K562 (cell line): ENCODE measurements around the gene ANKLE1.

ENCODE experiments used
- CREB1 ChIP-seq, 2 experiments: sonication (generic) in 1 of 2; formaldehyde crosslinking in 1 of 2; IDR thresholded peaks; 2 replicates each; pipeline versions ENCODE4 v1.6.1 to v1.8.0; 2012 to 2022; ENCODE audit warnings: inconsistent platforms in 1 of 2, mild to moderate bottlenecking in 1 of 2, missing genetic modification reagents in 1 of 2, moderate library complexity in 1 of 2
- CTCF ChIP-seq, 3 experiments: IDR thresholded peaks in 2 of 3; conservative IDR thresholded peaks in 1 of 3; 2 replicates each; pipeline ENCODE4 v1.5.1; 2011 to 2012; ENCODE audit warnings: low read length in 3 of 3, mild to moderate bottlenecking in 3 of 3, control low read depth in 2 of 3, improper control_type of control experiment in 1 of 3, inconsistent platforms in 1 of 3, low read depth in 1 of 3, mixed read lengths in 1 of 3, moderate library complexity in 1 of 3; ENCODE audit not compliant: insufficient read depth in 2 of 3
- EGR1 ChIP-seq: fragments of 450-650 bp; conservative IDR thresholded peaks from 2 replicates; pipeline ENCODE4 v1.6.1; 2017; ENCODE audit warnings: mild to moderate bottlenecking
- GABPB1 ChIP-seq: sonication (generic); formaldehyde crosslinking; IDR thresholded peaks from 2 replicates; pipeline ENCODE4 v1.8.0; 2022; ENCODE audit warnings: mild to moderate bottlenecking, missing genetic modification reagents
- KDM2B ChIP-seq: fragments of 250-450 bp; sonication (Bioruptor Pico); IDR thresholded peaks from 2 replicates; pipeline ENCODE4 v1.8.0; 2021; ENCODE audit warnings: mild to moderate bottlenecking, moderate library complexity
- PHF8 ChIP-seq: fragments of 200-600 bp; sonication (generic); IDR thresholded peaks from 2 replicates; pipeline ENCODE4 v1.6.1; 2012; ENCODE audit warnings: mixed run types, mild to moderate bottlenecking, inconsistent platforms, low read length, moderate library complexity, borderline replicate concordance
- POLR2AphosphoS5 ChIP-seq: IDR thresholded peaks from 2 replicates; pipeline ENCODE4 v1.6.1; 2011; ENCODE audit warnings: mild to moderate bottlenecking, low read depth, low read length, moderate library complexity; ENCODE audit not compliant: control insufficient read depth, insufficient read depth
- RBM34 ChIP-seq: fragments of 200-400 bp; formaldehyde crosslinking; IDR thresholded peaks from 2 replicates; pipeline ENCODE4 v1.6.1; 2018; ENCODE audit warnings: low read length, borderline replicate concordance; ENCODE audit not compliant: insufficient read depth
- REST ChIP-seq, 2 experiments: fragments of 450-650 bp; formaldehyde crosslinking in 1 of 2; IDR thresholded peaks; 2 replicates each; pipeline versions ENCODE4 v1.4.0 to v1.6.1; 2014 to 2020; ENCODE audit warnings: mild to moderate bottlenecking in 2 of 2, borderline replicate concordance in 1 of 2, low read depth in 1 of 2
- ZNF280A ChIP-seq: fragments of 450-650 bp; IDR thresholded peaks from 2 replicates; pipeline ENCODE4 v1.6.1; 2018; ENCODE audit warnings: mild to moderate bottlenecking, low read depth; ENCODE audit not compliant: partially characterized antibody
- ZNF79 ChIP-seq: fragments of 250-450 bp; sonication (Bioruptor Pico); IDR thresholded peaks from 2 replicates; pipeline ENCODE4 v1.4.0; 2020; ENCODE audit warnings: low read depth, mild to moderate bottlenecking, moderate library complexity

- no peak for TF ChIP-seq ZNF79 (CRISPR knock-in tag)
- TF ChIP-seq RBM34, result no peak
- peak; percentile 64 for TF ChIP-seq GABPB1 (CRISPR knock-in tag)
- peak; percentile 22; the same call in 1 of the 2 replicates for TF ChIP-seq PHF8
- peak; percentile 81; the same call in 1 of the 2 replicates for TF ChIP-seq KDM2B (CRISPR knock-in tag)
- no peak for TF ChIP-seq EGR1
- no peak for TF ChIP-seq CREB1 (IDR thresholded peaks at IDR 0.05)
- TF ChIP-seq CREB1 (CRISPR knock-in tag; IDR thresholded peaks at IDR 0.05), result 0 out of 2 replicates have a peak, but pooled peaks have one; percentile 44
- peak; percentile 88 to 95 (median 94) for TF ChIP-seq CTCF (IDR thresholded peaks at IDR 0.05 in 2 of 3, conservative IDR thresholded peaks at IDR 0.05 in 1 of 3; ENCODE audit: insufficient read depth in 2 of 3, low read depth in 1 of 3, low read length in 3 of 3)
- peak; percentile 89 for TF ChIP-seq REST (IDR thresholded peaks at IDR 0.05; ENCODE audit: borderline replicate concordance)
- no peak for TF ChIP-seq REST (CRISPR knock-in tag; IDR thresholded peaks at IDR 0.05; ENCODE audit: low read depth)
- no peak for TF ChIP-seq ZNF280A
- TF ChIP-seq POLR2AphosphoS5, result no peak
These were observed 906 bp downstream of the ANKLE1 start for GRCh38 chr19:17282488-17283125.
